IPS DF 19.7 (cell line): ENCODE data around the gene CADM2.
"Not testable (repeated sequence)": the region's sequence is repeated elsewhere in the genome, so short reads cannot be mapped to it uniquely, and the experiment has no call there.

ENCODE experiments used
- DNase-seq: peaks from one replicate; pipeline ENCODE4 v3.0.0-alpha.2; 2013; ENCODE audit warnings: low read depth, low spot score

CADM2 gene

DNA sequence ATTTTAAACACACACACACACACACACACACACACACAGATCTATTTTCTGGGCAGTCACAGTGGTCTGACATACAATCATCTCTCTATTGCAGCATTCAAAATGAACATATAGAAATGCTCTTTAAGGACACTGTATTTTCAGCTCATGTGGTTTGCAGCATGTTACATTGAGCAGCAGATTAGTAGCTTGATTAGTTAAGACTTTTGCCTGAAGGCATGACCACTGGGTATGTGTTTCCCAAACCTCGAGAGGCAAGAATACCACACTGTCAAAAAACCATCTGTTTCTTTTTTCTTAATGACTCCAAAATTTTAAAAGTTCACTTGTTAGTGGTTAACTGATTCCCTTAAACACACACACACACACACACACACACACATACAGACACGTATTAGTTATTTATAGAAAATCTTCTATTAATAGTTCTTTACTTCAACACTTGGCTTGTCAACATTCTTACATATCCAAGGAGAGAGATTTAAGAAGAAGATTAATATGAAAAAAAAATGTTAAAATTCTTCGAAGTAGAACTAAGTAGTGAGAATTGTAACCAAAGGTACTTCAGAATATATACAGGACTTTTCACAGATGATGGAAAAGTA, 518.2 kb downstream of the CADM2 start:
- DNase-seq: no peak

DNA sequence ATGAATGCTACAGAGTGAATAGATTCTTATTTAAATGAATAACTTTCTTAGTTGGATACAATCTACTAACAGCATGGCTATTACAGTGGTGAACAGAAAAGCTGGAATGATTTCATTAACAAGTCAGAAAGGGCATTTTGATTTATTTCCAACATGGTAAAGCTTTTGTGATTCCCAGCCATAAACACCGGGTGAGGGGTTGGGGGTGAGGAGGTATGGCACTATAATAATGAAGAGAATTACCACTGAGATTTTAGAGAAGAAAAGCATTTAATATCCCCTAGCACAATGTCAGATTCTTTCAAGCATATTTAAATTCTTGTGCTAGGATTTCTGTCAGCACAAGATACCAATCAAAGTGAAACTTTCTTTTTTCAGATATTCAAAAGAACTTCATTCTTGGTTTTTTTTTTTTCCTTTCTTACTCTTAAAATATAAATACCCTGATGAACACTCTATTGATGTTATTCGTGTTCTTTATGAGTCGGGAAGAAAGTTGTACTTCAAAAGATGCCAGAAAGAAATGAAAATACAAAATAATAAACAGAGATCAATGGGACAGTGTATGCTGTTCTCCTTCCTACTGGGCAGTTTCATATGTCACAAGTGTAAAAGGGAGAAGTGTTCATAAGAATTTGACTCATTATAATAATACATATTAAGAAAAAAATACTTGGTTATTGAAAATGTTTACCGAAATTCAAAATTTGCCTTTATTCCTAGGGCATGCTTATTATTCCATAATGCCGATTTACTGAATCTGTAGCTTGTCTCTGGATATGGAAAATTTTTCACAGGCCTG, 522.8 kb downstream of the CADM2 start:
- no peak for DNase-seq

- DNase-seq: no peak
Measured at GRCh38 chr3:85482213-85482490, 523.4 kb downstream of the CADM2 start.

GRCh38 chr3:85483986-85484385, 525.2 kb downstream of the CADM2 start:
- DNase-seq: no peak

DNA sequence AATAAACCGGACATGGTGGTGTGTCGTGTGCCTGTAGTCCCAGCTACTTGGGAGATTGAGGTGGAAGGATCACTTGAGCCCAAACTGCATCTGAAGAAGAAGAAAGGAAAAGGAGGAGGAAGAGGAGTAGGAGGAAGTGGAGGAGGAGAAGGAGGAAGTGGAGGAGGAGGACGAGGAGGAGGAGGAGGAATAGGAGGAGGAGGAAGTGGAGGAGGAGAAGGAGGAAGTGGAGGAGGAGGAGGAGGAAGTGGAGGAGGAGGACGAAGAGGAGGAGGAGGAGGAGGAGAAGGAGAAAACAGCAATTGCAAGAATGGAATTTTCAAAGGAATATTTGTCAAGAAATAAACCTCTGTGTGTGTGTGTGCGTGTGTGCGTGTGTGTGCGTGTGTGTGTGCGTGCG, 528.6 kb downstream of the CADM2 start:
- no peak for DNase-seq

DNA sequence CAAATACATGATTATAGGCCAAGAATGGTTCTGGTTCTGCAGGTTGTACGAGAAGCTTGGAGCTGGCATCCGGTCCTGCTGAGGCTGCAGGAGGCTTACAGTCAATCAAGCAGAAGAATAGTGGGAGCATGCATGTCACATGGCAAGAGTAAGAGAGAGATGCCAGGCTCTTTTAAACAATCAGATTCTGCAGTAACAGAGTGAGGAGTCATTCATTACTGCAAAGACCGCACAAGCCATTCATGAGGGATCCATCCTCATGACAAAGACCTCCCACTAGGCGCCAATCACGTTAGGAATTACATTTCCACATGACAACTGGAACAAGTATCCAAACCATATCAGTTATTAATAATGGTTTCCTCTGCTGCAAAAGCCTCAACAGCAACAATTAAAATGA, 536.8 kb downstream of the CADM2 start:
- peak; percentile 9 for DNase-seq

GRCh38 chr3:85498177-85498576, 539.4 kb downstream of the CADM2 start:
- DNase-seq: no peak

GRCh38 chr3:85502148-85502875, 543.5 kb downstream of the CADM2 start:
- no peak for DNase-seq

DNA sequence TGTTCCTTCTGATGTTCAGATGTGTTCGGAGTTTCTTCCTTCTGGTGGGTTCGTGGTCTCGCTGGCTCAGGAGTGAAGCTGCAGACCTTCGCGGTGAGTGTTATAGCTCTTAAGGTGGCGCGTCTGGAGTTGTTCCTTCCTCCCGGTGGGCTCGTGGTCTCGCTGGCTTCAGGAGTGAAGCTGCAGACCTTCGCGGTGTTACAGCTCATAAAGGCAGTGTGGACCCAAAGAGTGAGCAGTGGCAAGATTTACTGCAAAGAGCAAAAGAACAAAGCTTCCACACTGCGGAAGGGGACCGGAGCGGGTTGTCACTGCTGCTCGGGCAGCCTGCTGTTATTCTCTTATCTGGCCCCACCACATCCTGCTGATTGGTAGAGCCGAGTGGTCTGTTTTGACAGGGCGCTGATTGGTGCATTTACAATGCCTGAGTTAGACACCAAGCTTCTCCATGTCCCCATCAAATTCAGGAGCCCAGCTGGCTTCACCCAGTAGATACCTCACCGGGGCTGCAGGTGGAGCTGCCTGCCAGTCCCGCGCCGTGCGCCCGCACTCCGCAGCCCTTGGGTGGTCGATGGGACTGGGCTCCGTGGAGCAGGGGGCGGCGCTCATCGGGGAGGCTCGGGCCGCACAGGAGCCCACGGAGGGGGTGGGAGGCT, 545.5 kb downstream of the CADM2 start:
- DNase-seq: not testable (repeated sequence)

GRCh38 chr3:85504785-85505511, 546.2 kb downstream of the CADM2 start:
- not testable (repeated sequence) for DNase-seq

- not testable (repeated sequence) for DNase-seq
Measured at GRCh38 chr3:85507052-85507451, 548.3 kb downstream of the CADM2 start.

- no peak for DNase-seq
Measured at GRCh38 chr3:85508659-85509058, 549.9 kb downstream of the CADM2 start.

- DNase-seq: no peak
Measured at GRCh38 chr3:85516146-85516545, 557.4 kb downstream of the CADM2 start.

GRCh38 chr3:85524104-85524503, 565.3 kb downstream of the CADM2 start:
- DNase-seq: no peak

DNA sequence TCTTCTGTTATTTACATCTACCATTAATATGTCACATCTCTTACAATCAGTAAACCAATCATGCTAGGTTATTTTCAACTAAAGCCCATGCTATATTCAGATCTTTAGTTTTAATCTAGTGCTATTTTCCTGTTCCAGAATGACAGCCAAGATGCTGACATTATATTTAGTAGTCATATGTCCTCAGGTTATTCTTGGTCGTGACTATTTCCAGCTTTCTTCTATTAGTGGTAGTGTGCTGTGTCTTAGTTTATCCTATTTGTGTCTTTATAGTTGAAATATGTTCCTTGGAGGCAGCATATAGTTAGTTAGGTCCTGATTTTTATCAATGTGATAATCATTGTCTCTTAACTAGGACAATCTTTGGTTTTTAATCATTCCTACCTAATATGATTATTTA, 566.5 kb downstream of the CADM2 start:
- no peak for DNase-seq

DNA sequence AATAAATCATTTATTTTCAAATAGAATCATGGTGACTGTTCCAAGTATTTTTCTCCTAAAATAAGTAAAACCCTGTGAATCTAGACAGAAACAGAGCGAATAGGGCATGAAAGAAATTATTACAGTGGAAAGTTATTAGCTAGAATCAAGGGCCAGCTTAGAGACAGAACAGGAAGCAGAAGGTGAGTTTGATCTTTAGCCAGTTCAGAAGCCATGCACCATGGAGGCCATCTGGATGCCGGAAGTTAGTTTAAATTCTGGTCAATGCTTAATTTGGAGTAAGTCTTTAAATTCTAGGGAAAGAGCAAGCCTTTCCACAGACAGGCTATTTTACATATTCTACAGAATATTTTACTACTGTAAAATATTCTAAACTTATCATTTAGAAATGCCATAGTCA, 574.8 kb downstream of the CADM2 start:
- no peak for DNase-seq

DNA sequence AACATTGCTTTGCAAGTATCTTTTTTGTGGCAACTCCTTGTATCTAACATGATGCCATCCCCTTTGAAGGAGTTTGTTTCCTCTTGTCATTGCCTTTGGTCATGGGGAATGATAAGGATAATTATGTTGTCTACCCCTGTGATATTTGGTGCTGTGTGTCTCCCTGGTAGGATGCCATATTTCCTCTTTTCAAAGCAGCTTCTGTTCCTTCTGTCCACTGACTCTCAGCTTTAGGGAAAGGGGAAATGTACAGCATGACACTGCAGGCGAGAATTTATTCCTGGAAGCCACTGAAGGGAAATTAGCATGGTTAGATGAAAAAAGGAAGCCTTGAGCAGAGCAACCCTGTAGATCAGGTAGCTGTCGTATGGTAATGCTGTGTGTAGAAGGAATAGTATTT, 576.7 kb downstream of the CADM2 start:
- DNase-seq: no peak

DNA sequence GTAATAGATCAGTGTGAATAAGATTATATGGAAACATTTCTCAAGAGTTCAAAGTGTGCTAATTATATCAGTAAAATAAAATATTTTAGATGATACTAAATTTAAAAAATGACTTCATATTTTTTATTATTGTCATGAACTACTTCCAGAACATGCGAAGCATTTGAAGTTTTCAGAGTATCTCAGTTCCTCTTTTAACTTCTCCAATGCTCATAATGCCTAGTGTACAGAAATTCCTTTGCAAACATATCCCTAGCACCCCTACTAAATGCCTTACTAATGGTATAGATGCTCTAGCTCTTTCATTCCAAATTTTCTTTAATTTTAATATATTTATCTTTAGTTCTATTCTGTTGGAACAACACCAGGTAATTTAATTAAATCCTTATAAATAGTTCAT, 580.4 kb downstream of the CADM2 start:
- DNase-seq: no peak

GRCh38 chr3:85554153-85554552, 595.4 kb downstream of the CADM2 start:
- peak; percentile 33 for DNase-seq

GRCh38 chr3:85560088-85560785, 601.4 kb downstream of the CADM2 start:
- DNase-seq: no peak

- no peak for DNase-seq
Measured at GRCh38 chr3:85567071-85567676, 608.4 kb downstream of the CADM2 start.
